ENCODE data around the gene SGK1. TPM values are rescaled to one million over a fixed set of nuclear protein-coding genes. Genes with fewer than 3 reads are reported as not detected.
A peak's percentile ranks its signal among the peaks of the same experiment; 100 is the strongest.

The SGK1 gene
- total RNA-seq, 4 donors from 2014 or later, result 95.1 to 919 (median 248) TPM

- intact Hi-C loops (cut with DNase I; ENCODE audit: low total_unique reads), result loop anchor here (10.0 kb wide), 1 partner anchor 747 kb away; no protein-coding TSS in a partner anchor
- no peak for DNase-seq (ENCODE audit: low spot score in 2 of 2)
- WGBS, 2 donors, result 28 to 36% methylated on average over 1 of the region's 1 CpG
- no peak for TF ChIP-seq CTCF (IDR thresholded peaks at IDR 0.05)
- no peak for TF ChIP-seq POLR2A (IDR thresholded peaks at IDR 0.05)
- no peak overlapping the region for H3K4me3 ChIP-seq (ENCODE audit: low read depth, poor library complexity, severe bottlenecking)
Observed at GRCh38 chr6:134128146-134128545, 189.8 kb downstream of the SGK1 start.

GRCh38 chr6:134123666-134124208 lies 194.2 kb downstream of the SGK1 start:
- DNase-seq (ENCODE audit: low spot score in 2 of 2), result peak in 1 of 2 donors; percentile 20
- intact Hi-C loops (cut with DNase I; ENCODE audit: low total_unique reads), result loop anchor here (10.0 kb wide), 1 partner anchor 751 kb away; no protein-coding TSS in a partner anchor
- H3K4me3 ChIP-seq (ENCODE audit: low read depth, poor library complexity, severe bottlenecking), result no peak overlapping the region
- 6 to 12% methylated on average over 5 of the region's 5 CpGs for WGBS, 2 donors
- TF ChIP-seq CTCF (IDR thresholded peaks at IDR 0.05) (no peak), POLR2A (IDR thresholded peaks at IDR 0.05) (no peak)

- intact Hi-C loops (cut with DNase I; ENCODE audit: low total_unique reads), result loop anchor here (10.0 kb wide), 1 partner anchor 752 kb away; no protein-coding TSS in a partner anchor
- WGBS, 2 donors, result 92 to 93% methylated on average over 1 of the region's 1 CpG
- TF ChIP-seq POLR2A (IDR thresholded peaks at IDR 0.05) (no peak), CTCF (IDR thresholded peaks at IDR 0.05) (no peak)
- DNase-seq (ENCODE audit: low spot score in 2 of 2), result no peak
- no peak overlapping the region for H3K4me3 ChIP-seq (ENCODE audit: low read depth, poor library complexity, severe bottlenecking)
Observed at GRCh38 chr6:134122775-134123174, 195.1 kb downstream of the SGK1 start.

GRCh38 chr6:134119486-134119885 lies 198.4 kb downstream of the SGK1 start:
- no peak for DNase-seq (ENCODE audit: low spot score in 2 of 2)
- TF ChIP-seq POLR2A (IDR thresholded peaks at IDR 0.05) (no peak), CTCF (IDR thresholded peaks at IDR 0.05) (no peak)
- H3K4me3 ChIP-seq (ENCODE audit: low read depth, poor library complexity, severe bottlenecking), result no peak overlapping the region
- intact Hi-C loops (cut with DNase I; ENCODE audit: low total_unique reads), result no loop called here
